Measurements from ENCODE around the gene DCTN2.
"Not testable (repeated sequence)": the region's sequence is repeated elsewhere in the genome, so short reads cannot be mapped to it uniquely, and the experiment has no call there.

DNA sequence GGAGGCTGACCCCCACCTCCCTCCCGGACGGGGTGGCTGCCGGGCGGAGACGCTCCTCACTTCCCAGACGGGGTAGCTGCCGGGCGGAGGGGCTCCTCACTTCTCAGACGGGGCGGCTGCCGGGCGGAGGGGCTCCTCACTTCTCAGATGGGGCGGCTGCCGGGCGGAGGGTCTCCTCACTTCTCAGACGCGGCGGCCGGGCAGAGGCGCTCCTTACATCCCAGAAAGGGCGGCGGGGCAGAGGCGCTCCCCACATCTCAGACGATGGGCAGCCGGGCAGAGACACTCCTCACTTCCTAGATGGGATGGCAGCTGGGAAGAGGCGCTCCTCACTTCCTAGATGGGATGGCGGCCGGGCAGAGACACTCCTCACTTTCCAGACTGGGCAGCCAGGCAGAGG lies 39.2 kb downstream of the DCTN2 start:
- not testable (repeated sequence) for TF ChIP-seq CTCF, POLR2A (IDR thresholded peaks at IDR 0.05)
